ENCODE results near the gene NMT2.
"Not testable (repeated sequence)": the region's sequence is repeated elsewhere in the genome, so short reads cannot be mapped to it uniquely, and the experiment has no call there.

Gene NMT2
- total RNA-seq, result 10.8 to 50.8 reads per million in 2 experiments

GRCh38 chr10:15168291-15168785 lies at the start of gene NMT2:
Gene NMT2 (minus strand): TSS chr10:15168693. CDS start chr10:15168612, 81 bp downstream.
- peak; percentile 39 for DNase-seq (ENCODE audit: low read depth)

GRCh38 chr10:15216700-15217099 lies 48.2 kb upstream of the NMT2 start:
- no peak for DNase-seq (ENCODE audit: low read depth)

GRCh38 chr10:15214237-15214636 lies 45.7 kb upstream of the NMT2 start:
- no peak for DNase-seq (ENCODE audit: low read depth)

- no peak for DNase-seq (ENCODE audit: low read depth)
Measured at GRCh38 chr10:15213461-15213861, 45.0 kb upstream of the NMT2 start.

- DNase-seq (ENCODE audit: low read depth), result no peak
Measured at GRCh38 chr10:15211464-15211979, 43.0 kb upstream of the NMT2 start.

- no peak for DNase-seq (ENCODE audit: low read depth)
Measured at GRCh38 chr10:15210521-15210920, 42.0 kb upstream of the NMT2 start.

- DNase-seq (ENCODE audit: low read depth), result peak; percentile 72
Measured at GRCh38 chr10:15209827-15210509, 41.5 kb upstream of the NMT2 start.

- DNase-seq (ENCODE audit: low read depth), result no peak
Measured at GRCh38 chr10:15208221-15208620, 39.7 kb upstream of the NMT2 start.

- DNase-seq (ENCODE audit: low read depth), result not testable (repeated sequence)
Measured at GRCh38 chr10:15207410-15207809, 38.9 kb upstream of the NMT2 start.

GRCh38 chr10:15202639-15203038 lies 34.1 kb upstream of the NMT2 start:
- no peak for DNase-seq (ENCODE audit: low read depth)

GRCh38 chr10:15202301-15202621 lies 33.8 kb upstream of the NMT2 start:
- not testable (repeated sequence) for DNase-seq (ENCODE audit: low read depth)

- DNase-seq (ENCODE audit: low read depth), result no peak
Measured at GRCh38 chr10:15201589-15202300, 33.3 kb upstream of the NMT2 start.

- no peak for DNase-seq (ENCODE audit: low read depth)
Measured at GRCh38 chr10:15200626-15201025, 32.1 kb upstream of the NMT2 start.

- no peak for DNase-seq (ENCODE audit: low read depth)
Measured at GRCh38 chr10:15197911-15198310, 29.4 kb upstream of the NMT2 start.

GRCh38 chr10:15197276-15197675 lies 28.8 kb upstream of the NMT2 start:
- no peak for DNase-seq (ENCODE audit: low read depth)

- DNase-seq (ENCODE audit: low read depth), result no peak
Measured at GRCh38 chr10:15196021-15196834, 27.7 kb upstream of the NMT2 start.

- no peak for DNase-seq (ENCODE audit: low read depth)
Measured at GRCh38 chr10:15189133-15189885, 20.8 kb upstream of the NMT2 start.

GRCh38 chr10:15188603-15189002 lies 20.1 kb upstream of the NMT2 start:
- no peak for DNase-seq (ENCODE audit: low read depth)

GRCh38 chr10:15183689-15184481 lies 15.4 kb upstream of the NMT2 start:
- DNase-seq (ENCODE audit: low read depth), result no peak

- DNase-seq (ENCODE audit: low read depth), result no peak
Measured at GRCh38 chr10:15182540-15183207, 14.2 kb upstream of the NMT2 start.

All from T follicular helper cell (primary cell).